Activated naive CD4-positive, alpha-beta T cell treated with anti-CD3 and anti-CD28 coated beads for 36 hours (primary cell): ENCODE data around the gene VPS11. TPM values are rescaled to one million over a fixed set of nuclear protein-coding genes. Genes with fewer than 3 reads are reported as not detected.
"Not testable (repeated sequence)": the region's sequence is repeated elsewhere in the genome, so short reads cannot be mapped to it uniquely, and the experiment has no call there.

ENCODE experiments used
- CTCF ChIA-PET: fragments of 350-600 bp; sonication (Branson Sonifier 250); formaldehyde crosslinking; loops from one replicate; lab custom pipeline; 2021; ENCODE audit warnings: antibody characterized with exemption; lab: Charles Lee
- DNase-seq: peaks from one replicate; pipeline ENCODE4 v3.0.0-alpha.2; 2020
- H3K27ac Mint-ChIP-seq: one replicate; pipeline ENCODE4 v1.8.0; 2021; ENCODE audit warnings: mild to moderate bottlenecking, mixed read lengths
- H3K27me3 Mint-ChIP-seq: one replicate; pipeline ENCODE4 v1.8.0; 2021; ENCODE audit warnings: low read depth, mixed read lengths
- H3K36me3 Mint-ChIP-seq: one replicate; pipeline ENCODE4 v1.8.0; 2021; ENCODE audit warnings: low read depth, mixed read lengths
- H3K4me1 Mint-ChIP-seq: one replicate; pipeline ENCODE4 v1.8.0; 2021; ENCODE audit warnings: low read depth, mixed read lengths
- H3K4me3 Mint-ChIP-seq: one replicate; pipeline ENCODE4 v1.8.0; 2021; ENCODE audit warnings: mild to moderate bottlenecking, moderate library complexity, mixed read lengths
- H3K9me3 Mint-ChIP-seq: one replicate; pipeline ENCODE4 v1.8.0; 2021; ENCODE audit warnings: mixed read lengths
- intact Hi-C: fragments of 100-400 bp; cut with micrococcal nuclease; formaldehyde crosslinking; loops from one replicate; pipeline ENCODE4 v1.15.1; 2023
- total RNA-seq, 2 experiments: library from RNA; stranded (reverse); gene quantifications; one replicate each; pipeline ENCODE4 v1.2.3, GENCODE V29; 2021

VPS11 gene
- total RNA-seq, 2 experiments from 2014 or later = 16.9 to 19.5 TPM

GRCh38 chr11:119056421-119056999 is 11.1 kb upstream of the VPS11 start:
- H3K27ac Mint-ChIP-seq = peak overlapping the region; percentile 95
- peak overlapping the region; percentile 98 for H3K4me3 Mint-ChIP-seq
- peaks cover 32% of the 10 kb centered on the region for H3K36me3 Mint-ChIP-seq
- CTCF ChIA-PET = interaction anchor here (0.6 to 1.7 kb wide), 13 partner anchors 8 to 366 kb away, joined by 3 to 13 read pairs (median 3); partner anchors contain the start of genes DPAGT1 and VPS11
- DNase-seq = peak; percentile 64
- H3K4me1 Mint-ChIP-seq = peaks cover 59% of the 10 kb centered on the region
- H3K9me3 Mint-ChIP-seq = no peaks in the 10 kb centered on the region
- H3K27me3 Mint-ChIP-seq = no peaks in the 10 kb centered on the region
- intact Hi-C loops = loop anchor here (2.0 kb wide), 5 partner anchors 38 to 266 kb away; partner anchors contain the start of genes CBL and HINFP

GRCh38 chr11:119057000-119057769 is 10.4 kb upstream of the VPS11 start, which contains the start of gene HYOU1:
Gene HYOU1, minus strand, starts transcription at chr11:119057205. Its CDS starts 1,045 bp downstream, at chr11:119056160.
- H3K27ac Mint-ChIP-seq = peak within 1 kb of the TSS; percentile 95
- DNase-seq = peak; percentile 99
- no peaks in the 10 kb centered on the region for H3K27me3 Mint-ChIP-seq
- peaks cover 27% of the 10 kb centered on the region for H3K36me3 Mint-ChIP-seq
- H3K9me3 Mint-ChIP-seq = no peaks in the 10 kb centered on the region
- intact Hi-C loops = loop anchor here (1.0 to 2.0 kb wide), 11 partner anchors 10 to 266 kb away; partner anchors contain the start of genes CBL, CENATAC, DPAGT1 and HINFP
- peak within 1 kb of the TSS; percentile 98 for H3K4me3 Mint-ChIP-seq
- CTCF ChIA-PET = interaction anchor here (0.6 to 1.7 kb wide), 11 partner anchors 8 to 367 kb away, joined by 3 to 13 read pairs (median 3); partner anchors contain the start of genes DPAGT1 and VPS11
- H3K4me1 Mint-ChIP-seq = peaks cover 53% of the 10 kb centered on the region

GRCh38 chr11:119059128-119059527 is 8.5 kb upstream of the VPS11 start:
- H3K36me3 Mint-ChIP-seq = peaks cover 12% of the 10 kb centered on the region
- H3K27me3 Mint-ChIP-seq, DNase-seq, CTCF ChIA-PET, H3K4me3 Mint-ChIP-seq, H3K27ac Mint-ChIP-seq, H3K9me3 Mint-ChIP-seq, intact Hi-C loops: not testable (repeated sequence)
- H3K4me1 Mint-ChIP-seq = peaks cover 37% of the 10 kb centered on the region

- CTCF ChIA-PET = interaction anchor here (1.1 kb wide), 1 partner anchor 30 kb away, joined by 3 read pairs; no protein-coding TSS in a partner anchor
- Mint-ChIP-seq H3K27me3 (no peaks in the 10 kb centered on the region), H3K36me3 (peaks cover 3% of the 10 kb centered on the region), H3K4me3 (no peak overlapping the region), H3K9me3 (no peaks in the 10 kb centered on the region), H3K4me1 (peaks cover 30% of the 10 kb centered on the region), H3K27ac (no peak overlapping the region)
- DNase-seq = no peak
- intact Hi-C loops = no loop called here
Measured at GRCh38 chr11:119061256-119061655, 6.4 kb upstream of the VPS11 start.

- H3K4me1 Mint-ChIP-seq = peaks cover 34% of the 10 kb centered on the region
- CTCF ChIA-PET = interaction anchor here (0.9 kb wide), 2 partner anchors 44 to 203 kb away, joined by 4 read pairs; no protein-coding TSS in a partner anchor
- H3K4me3 Mint-ChIP-seq = no peak overlapping the region
- no peaks in the 10 kb centered on the region for H3K27me3 Mint-ChIP-seq
- intact Hi-C loops = no loop called here
- H3K36me3 Mint-ChIP-seq = peaks cover 2% of the 10 kb centered on the region
- H3K9me3 Mint-ChIP-seq = no peaks in the 10 kb centered on the region
- DNase-seq = no peak
- H3K27ac Mint-ChIP-seq = no peak overlapping the region
Measured at GRCh38 chr11:119062779-119063178, 4.8 kb upstream of the VPS11 start.

GRCh38 chr11:119065369-119065768 is 2.2 kb upstream of the VPS11 start:
- Mint-ChIP-seq H3K4me3 (no peak overlapping the region), H3K27ac (peak overlapping the region; percentile 3), H3K27me3 (no peaks in the 10 kb centered on the region), H3K36me3 (peaks cover 5% of the 10 kb centered on the region), H3K9me3 (no peaks in the 10 kb centered on the region), H3K4me1 (peaks cover 40% of the 10 kb centered on the region)
- CTCF ChIA-PET = interaction anchor here (0.7 to 1.1 kb wide), 4 partner anchors 9 to 44 kb away, joined by 3 to 4 read pairs (median 3); no protein-coding TSS in a partner anchor
- DNase-seq = peak; percentile 70
- intact Hi-C loops = loop anchor here (1.0 kb wide), 2 partner anchors 132 to 258 kb away; no protein-coding TSS in a partner anchor

GRCh38 chr11:119077839-119078238 is 10.2 kb downstream of the VPS11 start:
- no peaks in the 10 kb centered on the region for H3K27me3 Mint-ChIP-seq
- no peaks in the 10 kb centered on the region for H3K9me3 Mint-ChIP-seq
- no peaks in the 10 kb centered on the region for H3K4me1 Mint-ChIP-seq
- no peak overlapping the region for H3K4me3 Mint-ChIP-seq
- intact Hi-C loops = no loop called here
- no peak for DNase-seq
- CTCF ChIA-PET = no interaction called here
- H3K36me3 Mint-ChIP-seq = peaks cover 11% of the 10 kb centered on the region
- no peak overlapping the region for H3K27ac Mint-ChIP-seq

- no peaks in the 10 kb centered on the region for H3K27me3 Mint-ChIP-seq
- CTCF ChIA-PET = no interaction called here
- H3K4me3 Mint-ChIP-seq = no peak overlapping the region
- H3K9me3 Mint-ChIP-seq = no peaks in the 10 kb centered on the region
- intact Hi-C loops = no loop called here
- H3K36me3 Mint-ChIP-seq = peaks cover 8% of the 10 kb centered on the region
- H3K4me1 Mint-ChIP-seq = no peaks in the 10 kb centered on the region
- no peak for DNase-seq
- no peak overlapping the region for H3K27ac Mint-ChIP-seq
Measured at GRCh38 chr11:119078675-119079420, 11.2 kb downstream of the VPS11 start.

GRCh38 chr11:119081682-119082260 is 14.2 kb downstream of the VPS11 start:
- Mint-ChIP-seq H3K4me1 (peaks cover 17% of the 10 kb centered on the region), H3K27me3 (no peaks in the 10 kb centered on the region), H3K4me3 (no peak overlapping the region), H3K9me3 (no peaks in the 10 kb centered on the region), H3K27ac (no peak overlapping the region), H3K36me3 (peaks cover 7% of the 10 kb centered on the region)
- intact Hi-C loops = no loop called here
- DNase-seq = no peak
- CTCF ChIA-PET = interaction anchor here (1.0 to 1.6 kb wide), 2 partner anchors 10 to 14 kb away, joined by 4 to 5 read pairs; partner anchors contain the start of gene VPS11

GRCh38 chr11:119084663-119085436 is 17.2 kb downstream of the VPS11 start, which contains the start of gene HMBS:
Gene HMBS, plus strand, starts transcription at chr11:119084881. Its CDS starts 153 bp downstream, at chr11:119085034.
- peak within 1 kb of the TSS; percentile 96 for H3K27ac Mint-ChIP-seq
- intact Hi-C loops = loop anchor here (1.0 to 2.0 kb wide), 6 partner anchors 10 to 55 kb away; partner anchors contain the start of genes C2CD2L, DPAGT1, HYOU1 and SLC37A4
- H3K36me3 Mint-ChIP-seq = peaks cover 6% of the 10 kb centered on the region
- H3K4me1 Mint-ChIP-seq = peaks cover 21% of the 10 kb centered on the region
- H3K9me3 Mint-ChIP-seq = no peaks in the 10 kb centered on the region
- DNase-seq = peak; percentile 94
- CTCF ChIA-PET = interaction anchor here (0.9 to 2.1 kb wide), 6 partner anchors 10 to 236 kb away, joined by 3 to 8 read pairs (median 4); partner anchors contain the start of gene VPS11
- no peaks in the 10 kb centered on the region for H3K27me3 Mint-ChIP-seq
- H3K4me3 Mint-ChIP-seq = peak within 1 kb of the TSS; percentile 98
